Osteoblast (primary cell): ENCODE measurements around the gene TRIO. TPM values are rescaled to one million over a fixed set of nuclear protein-coding genes. Genes with fewer than 3 reads are reported as not detected.

Source experiments
- DNase-seq: peaks from one replicate; pipeline ENCODE4 v3.0.0; 2011; ENCODE audit warnings: low spot score, mixed read lengths; ENCODE audit not compliant: insufficient read length; ENCODE audit errors: missing footprints
- H2AFZ ChIP-seq: 2 replicates; pipeline ENCODE4 v1.6.0; 2011; ENCODE audit warnings: mild to moderate bottlenecking, low read length
- H3K27ac ChIP-seq: 2 replicates; pipeline ENCODE4 v1.5.1; 2011; ENCODE audit warnings: mild to moderate bottlenecking, low read depth, low read length, moderate library complexity
- H3K27me3 ChIP-seq: 2 replicates; pipeline ENCODE4 v1.6.0; 2012; ENCODE audit warnings: mild to moderate bottlenecking, control low read depth, inconsistent platforms, low read length, moderate library complexity; ENCODE audit not compliant: insufficient read depth
- H3K36me3 ChIP-seq: 2 replicates; pipeline ENCODE4 v1.5.1; 2011; ENCODE audit warnings: mild to moderate bottlenecking, low read length, control low read depth, moderate library complexity; ENCODE audit not compliant: insufficient read depth
- H3K4me1 ChIP-seq: 2 replicates; pipeline ENCODE4 v1.5.1; 2011; ENCODE audit warnings: mild to moderate bottlenecking, low read length, control low read depth, moderate library complexity; ENCODE audit not compliant: insufficient read depth
- H3K4me2 ChIP-seq: 2 replicates; pipeline ENCODE4 v1.6.0; 2011; ENCODE audit warnings: mild to moderate bottlenecking, low read length; ENCODE audit not compliant: insufficient read depth
- H3K4me3 ChIP-seq: fragments of 200-600 bp; sonication (generic); 3 replicates; pipeline ENCODE4 v1.5.1; 2012; ENCODE audit warnings: mild to moderate bottlenecking, low read length, inconsistent platforms; ENCODE audit not compliant: insufficient read depth
- H3K79me2 ChIP-seq: 2 replicates; pipeline ENCODE4 v1.6.0; 2012; ENCODE audit warnings: mild to moderate bottlenecking, low read length, control low read depth, inconsistent platforms; ENCODE audit not compliant: insufficient read depth
- H3K9me3 ChIP-seq: 2 replicates; pipeline ENCODE4 v1.5.1; 2011; ENCODE audit warnings: low read depth, low read length, control low read depth
- H4K20me1 ChIP-seq: 2 replicates; pipeline ENCODE4 v1.6.0; 2012; ENCODE audit warnings: mild to moderate bottlenecking, low read length, control low read depth; ENCODE audit not compliant: insufficient read depth
- total RNA-seq: library from RNA; depleted of rRNA; stranded (reverse); fragments of >200 nt; gene quantifications from 2 replicates; pipeline ENCODE4 v1.2.3, GENCODE V29; 2012
- TF ChIP-seq, protein P1 (sequence below): IDR thresholded peaks from 2 replicates; pipeline ENCODE4 v1.5.1; 2011; ENCODE audit warnings: mild to moderate bottlenecking, low read depth, low read length, moderate library complexity; ENCODE audit errors: extremely low read depth

TRIO gene
- total RNA-seq, 1 donor, result 274 TPM

GRCh38 chr5:14171046-14171445, 27.9 kb downstream of the TRIO start:
- DNase-seq, result no peak
- Histone ChIP-seq H3K27me3 (no peaks in the 10 kb centered on the region), H3K4me3 (peak overlapping the region; percentile 18), H3K4me2 (peak overlapping the region; percentile 70), H3K79me2 (peaks cover 99% of the 10 kb centered on the region), H2AFZ (no peak overlapping the region), H4K20me1 (peaks cover 29% of the 10 kb centered on the region), H3K4me1 (peaks cover 80% of the 10 kb centered on the region), H3K9me3 (no peaks in the 10 kb centered on the region), H3K27ac (peak overlapping the region; percentile 80), H3K36me3 (no peaks in the 10 kb centered on the region)
- TF ChIP-seq, protein P1, sequence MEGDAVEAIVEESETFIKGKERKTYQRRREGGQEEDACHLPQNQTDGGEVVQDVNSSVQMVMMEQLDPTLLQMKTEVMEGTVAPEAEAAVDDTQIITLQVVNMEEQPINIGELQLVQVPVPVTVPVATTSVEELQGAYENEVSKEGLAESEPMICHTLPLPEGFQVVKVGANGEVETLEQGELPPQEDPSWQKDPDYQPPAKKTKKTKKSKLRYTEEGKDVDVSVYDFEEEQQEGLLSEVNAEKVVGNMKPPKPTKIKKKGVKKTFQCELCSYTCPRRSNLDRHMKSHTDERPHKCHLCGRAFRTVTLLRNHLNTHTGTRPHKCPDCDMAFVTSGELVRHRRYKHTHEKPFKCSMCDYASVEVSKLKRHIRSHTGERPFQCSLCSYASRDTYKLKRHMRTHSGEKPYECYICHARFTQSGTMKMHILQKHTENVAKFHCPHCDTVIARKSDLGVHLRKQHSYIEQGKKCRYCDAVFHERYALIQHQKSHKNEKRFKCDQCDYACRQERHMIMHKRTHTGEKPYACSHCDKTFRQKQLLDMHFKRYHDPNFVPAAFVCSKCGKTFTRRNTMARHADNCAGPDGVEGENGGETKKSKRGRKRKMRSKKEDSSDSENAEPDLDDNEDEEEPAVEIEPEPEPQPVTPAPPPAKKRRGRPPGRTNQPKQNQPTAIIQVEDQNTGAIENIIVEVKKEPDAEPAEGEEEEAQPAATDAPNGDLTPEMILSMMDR, result no peak

GRCh38 chr5:14171621-14172020, 28.5 kb downstream of the TRIO start:
- DNase-seq, result no peak
- TF ChIP-seq, protein P1, result no peak
- H3K4me1 ChIP-seq, result peaks cover 74% of the 10 kb centered on the region

GRCh38 chr5:14172149-14172795, 29.1 kb downstream of the TRIO start:
- Histone ChIP-seq H4K20me1 (peaks cover 22% of the 10 kb centered on the region), H3K27ac (peak overlapping the region; percentile 80), H3K79me2 (peaks cover 99% of the 10 kb centered on the region), H3K9me3 (no peaks in the 10 kb centered on the region), H3K4me2 (peak overlapping the region; percentile 70), H3K4me1 (peaks cover 73% of the 10 kb centered on the region), H3K36me3 (no peaks in the 10 kb centered on the region), H2AFZ (no peak overlapping the region), H3K27me3 (no peaks in the 10 kb centered on the region), H3K4me3 (no peak overlapping the region)
- TF ChIP-seq, protein P1, result no peak
- no peak for DNase-seq

More at GRCh38 chr5:14171621-14172020, 28.5 kb downstream of the TRIO start:
- Histone ChIP-seq H3K36me3 (no peaks in the 10 kb centered on the region), H2AFZ (no peak overlapping the region), H3K27ac (peak overlapping the region; percentile 80), H4K20me1 (peaks cover 27% of the 10 kb centered on the region), H3K79me2 (peaks cover 99% of the 10 kb centered on the region), H3K27me3 (no peaks in the 10 kb centered on the region), H3K4me2 (peak overlapping the region; percentile 70), H3K4me3 (peak overlapping the region; percentile 18), H3K9me3 (no peaks in the 10 kb centered on the region)

DNA sequence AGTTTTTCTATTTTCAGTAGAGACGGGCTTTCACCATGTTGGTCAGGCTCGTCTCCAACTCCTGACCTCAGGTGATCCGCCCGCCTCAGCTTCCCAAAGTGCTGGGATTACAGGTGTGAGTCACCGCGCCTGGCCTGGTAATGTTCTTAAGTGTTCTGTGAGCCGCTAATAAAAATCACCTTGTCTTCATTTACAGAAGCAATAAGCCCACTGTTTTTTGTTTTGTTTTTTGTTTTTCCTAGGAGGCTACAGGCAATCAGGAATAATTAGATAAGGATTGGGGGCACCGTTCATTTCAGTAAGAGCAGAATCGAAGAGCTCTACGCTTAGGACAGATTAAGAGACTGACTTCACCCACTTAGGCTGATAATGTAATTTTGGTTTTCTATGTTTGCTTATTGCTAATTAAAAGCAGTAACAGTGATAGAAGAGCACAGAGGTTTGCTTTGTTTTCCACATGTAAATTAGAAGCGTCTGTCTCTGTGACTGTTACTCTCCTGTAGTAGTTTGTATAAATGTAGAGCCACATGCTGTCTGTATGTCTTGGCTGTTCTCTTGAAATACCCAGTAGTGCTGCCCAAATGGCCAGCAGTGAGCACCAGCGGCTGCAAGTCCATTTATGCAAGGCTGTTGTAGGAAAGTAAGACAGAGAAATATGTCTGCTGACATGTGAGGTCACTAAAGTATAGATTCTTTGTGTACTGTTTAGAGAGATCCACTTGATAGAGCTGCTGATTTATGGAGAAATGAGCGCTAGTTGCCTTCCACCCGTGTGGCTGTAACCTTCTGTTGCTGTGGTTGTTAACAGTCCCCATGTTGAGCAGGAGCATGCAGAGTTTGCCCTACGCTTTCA, 30.5 kb downstream of the TRIO start:
- H3K27ac ChIP-seq, result peak overlapping the region; percentile 72
- TF ChIP-seq, protein P1, result no peak
- peak overlapping the region; percentile 31 for H3K4me2 ChIP-seq
- no peaks in the 10 kb centered on the region for H3K36me3 ChIP-seq
- no peak overlapping the region for H2AFZ ChIP-seq
- H3K79me2 ChIP-seq, result peaks cover 99% of the 10 kb centered on the region
- peaks cover 28% of the 10 kb centered on the region for H4K20me1 ChIP-seq
- peaks cover 73% of the 10 kb centered on the region for H3K4me1 ChIP-seq
- H3K9me3 ChIP-seq, result no peaks in the 10 kb centered on the region
- H3K27me3 ChIP-seq, result no peaks in the 10 kb centered on the region
- DNase-seq, result no peak
- H3K4me3 ChIP-seq, result no peak overlapping the region
